ENCODE measurements around the gene MEX3B.
"Not testable (repeated sequence)": the region's sequence is repeated elsewhere in the genome, so short reads cannot be mapped to it uniquely, and the experiment has no call there.

MEX3B gene

GRCh38 chr15:81995081-81995480, 50.7 kb downstream of the MEX3B start:
- DNase-seq, result not testable (repeated sequence)

- DNase-seq, result no peak
Measured at GRCh38 chr15:81992523-81992922, 53.3 kb downstream of the MEX3B start.
